ENCODE results near the gene RAI14.
"Not testable (repeated sequence)": the region's sequence is repeated elsewhere in the genome, so short reads cannot be mapped to it uniquely, and the experiment has no call there.

The RAI14 gene

GRCh38 chr5:34818717-34819116 lies 162.6 kb downstream of the RAI14 start:
- DNase-seq (ENCODE audit: low read depth in 2 of 2) = no peak

- no peak for DNase-seq (ENCODE audit: low read depth in 2 of 2)
These were observed 164.5 kb downstream of the RAI14 start for GRCh38 chr5:34820593-34820992.

- no peak for DNase-seq (ENCODE audit: low read depth in 2 of 2)
These were observed 167.0 kb downstream of the RAI14 start for GRCh38 chr5:34822956-34823715.

GRCh38 chr5:34826347-34826746 lies 170.2 kb downstream of the RAI14 start:
- no peak for DNase-seq (ENCODE audit: low read depth in 2 of 2)

GRCh38 chr5:34827588-34828506 lies 171.7 kb downstream of the RAI14 start:
- no peak for DNase-seq (ENCODE audit: low read depth in 2 of 2)

- DNase-seq (ENCODE audit: low read depth in 2 of 2) = not testable (repeated sequence)
These were observed 174.7 kb downstream of the RAI14 start for GRCh38 chr5:34830827-34831226.

GRCh38 chr5:34831303-34831702 lies 175.2 kb downstream of the RAI14 start:
- no peak for DNase-seq (ENCODE audit: low read depth in 2 of 2)

- no peak for DNase-seq (ENCODE audit: low read depth in 2 of 2)
These were observed 176.4 kb downstream of the RAI14 start for GRCh38 chr5:34832568-34832967.

GRCh38 chr5:34833090-34833489 lies 177.0 kb downstream of the RAI14 start:
- DNase-seq (ENCODE audit: low read depth in 2 of 2) = no peak

GRCh38 chr5:34833976-34834793 lies 178.1 kb downstream of the RAI14 start:
- DNase-seq (ENCODE audit: low read depth in 2 of 2) = no peak

GRCh38 chr5:34834794-34835089 lies 178.6 kb downstream of the RAI14 start:
- DNase-seq (ENCODE audit: low read depth in 2 of 2) = no peak

- no peak for DNase-seq (ENCODE audit: low read depth in 2 of 2)
These were observed 179.5 kb downstream of the RAI14 start for GRCh38 chr5:34835664-34836063.

- peak; percentile 40 to 41 for DNase-seq (ENCODE audit: low read depth in 2 of 2)
These were observed 182.9 kb downstream of the RAI14 start, which contains the start of gene TTC23L for GRCh38 chr5:34838785-34839714. Gene TTC23L (plus strand): TSS chr5:34839164. CDS start chr5:34840672, 1,508 bp downstream.

GRCh38 chr5:34841816-34842215 lies 185.7 kb downstream of the RAI14 start:
- no peak for DNase-seq (ENCODE audit: low read depth in 2 of 2)

- DNase-seq (ENCODE audit: low read depth in 2 of 2) = no peak
These were observed 186.4 kb downstream of the RAI14 start for GRCh38 chr5:34842554-34842953.

- DNase-seq (ENCODE audit: low read depth in 2 of 2) = no peak
These were observed 187.4 kb downstream of the RAI14 start for GRCh38 chr5:34843497-34843896.

- DNase-seq (ENCODE audit: low read depth in 2 of 2) = no peak
These were observed 188.0 kb downstream of the RAI14 start for GRCh38 chr5:34844106-34844505.

- DNase-seq (ENCODE audit: low read depth in 2 of 2) = no peak
These were observed 188.9 kb downstream of the RAI14 start for GRCh38 chr5:34844999-34845398.

GRCh38 chr5:34847056-34847455 lies 190.9 kb downstream of the RAI14 start:
- no peak for DNase-seq (ENCODE audit: low read depth in 2 of 2)

GRCh38 chr5:34847552-34847951 lies 191.4 kb downstream of the RAI14 start:
- DNase-seq (ENCODE audit: low read depth in 2 of 2) = no peak

GRCh38 chr5:34848230-34848629 lies 192.1 kb downstream of the RAI14 start:
- DNase-seq (ENCODE audit: low read depth in 2 of 2) = no peak

Data from fibroblast of skin of left biceps (primary cell).